ENCODE results near the gene RRAGB.
"Not testable (repeated sequence)": the region's sequence is repeated elsewhere in the genome, so short reads cannot be mapped to it uniquely, and the experiment has no call there.

Gene RRAGB, protein sequence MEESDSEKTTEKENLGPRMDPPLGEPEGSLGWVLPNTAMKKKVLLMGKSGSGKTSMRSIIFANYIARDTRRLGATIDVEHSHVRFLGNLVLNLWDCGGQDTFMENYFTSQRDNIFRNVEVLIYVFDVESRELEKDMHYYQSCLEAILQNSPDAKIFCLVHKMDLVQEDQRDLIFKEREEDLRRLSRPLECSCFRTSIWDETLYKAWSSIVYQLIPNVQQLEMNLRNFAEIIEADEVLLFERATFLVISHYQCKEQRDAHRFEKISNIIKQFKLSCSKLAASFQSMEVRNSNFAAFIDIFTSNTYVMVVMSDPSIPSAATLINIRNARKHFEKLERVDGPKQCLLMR

GRCh38 chrX:55717521-55718497 lies at the start of gene RRAGB:
Gene RRAGB, plus strand, starts transcription at chrX:55717749. Its CDS starts 579 bp downstream, at chrX:55718328.
- H3K27ac Mint-ChIP-seq: peak within 1 kb of the TSS; percentile 95
- peak within 1 kb of the TSS; percentile 91 for H3K4me3 Mint-ChIP-seq
- no peaks in the 10 kb centered on the region for H3K27me3 Mint-ChIP-seq
- H3K36me3 Mint-ChIP-seq: peaks cover 13% of the 10 kb centered on the region
- DNase-seq: peak; percentile 94
- peaks cover 28% of the 10 kb centered on the region for H3K4me1 Mint-ChIP-seq
- CTCF ChIA-PET: interaction anchor here (1.4 to 1.6 kb wide), 2 partner anchors 189 to 191 kb away, joined by 3 to 5 read pairs; no protein-coding TSS in a partner anchor
- no peaks in the 10 kb centered on the region for H3K9me3 Mint-ChIP-seq

DNA sequence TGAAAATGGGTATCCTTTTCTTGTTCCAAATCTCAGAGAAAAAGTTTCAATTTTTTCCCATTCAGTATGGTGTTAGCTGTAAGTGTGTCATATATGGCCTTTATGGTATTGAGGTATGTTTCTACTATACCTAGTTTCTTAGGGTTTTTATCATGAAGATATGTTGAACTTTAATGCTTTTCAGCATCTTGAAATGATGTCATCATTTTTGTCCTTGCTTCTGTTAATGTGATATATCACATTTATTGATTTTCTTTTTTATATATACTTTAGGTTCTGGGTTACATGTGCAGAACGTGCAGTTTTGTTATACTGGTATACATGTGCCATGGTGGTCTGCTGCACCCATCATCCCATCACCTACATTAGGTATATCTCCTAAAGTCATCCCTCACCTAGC lies 49.5 kb upstream of the RRAGB start:
- no peak overlapping the region for H3K4me3 Mint-ChIP-seq
- H3K27me3 Mint-ChIP-seq: no peaks in the 10 kb centered on the region
- no peaks in the 10 kb centered on the region for H3K36me3 Mint-ChIP-seq
- CTCF ChIA-PET: no interaction called here
- H3K27ac Mint-ChIP-seq: no peak overlapping the region
- peaks cover 10% of the 10 kb centered on the region for H3K9me3 Mint-ChIP-seq
- no peaks in the 10 kb centered on the region for H3K4me1 Mint-ChIP-seq
- no peak for DNase-seq

DNA sequence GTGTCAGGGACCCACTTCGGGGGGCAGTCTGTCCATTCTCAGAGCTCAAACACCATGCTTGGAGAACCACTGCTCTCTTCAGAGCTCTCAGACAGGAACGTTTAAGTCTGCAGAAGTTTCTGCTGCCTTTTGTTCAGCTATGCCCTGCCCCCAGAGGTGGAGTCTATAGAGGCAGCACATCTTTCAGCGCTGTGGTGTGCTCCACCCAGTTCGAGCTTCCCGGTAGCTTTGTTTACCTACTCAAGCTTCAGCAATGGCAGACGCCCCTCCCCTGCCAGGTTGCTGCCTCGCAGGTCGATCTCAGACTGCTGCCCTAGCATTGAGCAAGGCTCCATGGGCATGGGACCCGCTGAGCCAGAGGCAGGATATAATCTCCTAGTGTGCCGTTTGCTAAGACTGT lies 29.0 kb upstream of the RRAGB start:
- H3K4me3 Mint-ChIP-seq, CTCF ChIA-PET, H3K9me3 Mint-ChIP-seq, H3K4me1 Mint-ChIP-seq, DNase-seq, H3K36me3 Mint-ChIP-seq, H3K27me3 Mint-ChIP-seq, H3K27ac Mint-ChIP-seq: not testable (repeated sequence)

DNA sequence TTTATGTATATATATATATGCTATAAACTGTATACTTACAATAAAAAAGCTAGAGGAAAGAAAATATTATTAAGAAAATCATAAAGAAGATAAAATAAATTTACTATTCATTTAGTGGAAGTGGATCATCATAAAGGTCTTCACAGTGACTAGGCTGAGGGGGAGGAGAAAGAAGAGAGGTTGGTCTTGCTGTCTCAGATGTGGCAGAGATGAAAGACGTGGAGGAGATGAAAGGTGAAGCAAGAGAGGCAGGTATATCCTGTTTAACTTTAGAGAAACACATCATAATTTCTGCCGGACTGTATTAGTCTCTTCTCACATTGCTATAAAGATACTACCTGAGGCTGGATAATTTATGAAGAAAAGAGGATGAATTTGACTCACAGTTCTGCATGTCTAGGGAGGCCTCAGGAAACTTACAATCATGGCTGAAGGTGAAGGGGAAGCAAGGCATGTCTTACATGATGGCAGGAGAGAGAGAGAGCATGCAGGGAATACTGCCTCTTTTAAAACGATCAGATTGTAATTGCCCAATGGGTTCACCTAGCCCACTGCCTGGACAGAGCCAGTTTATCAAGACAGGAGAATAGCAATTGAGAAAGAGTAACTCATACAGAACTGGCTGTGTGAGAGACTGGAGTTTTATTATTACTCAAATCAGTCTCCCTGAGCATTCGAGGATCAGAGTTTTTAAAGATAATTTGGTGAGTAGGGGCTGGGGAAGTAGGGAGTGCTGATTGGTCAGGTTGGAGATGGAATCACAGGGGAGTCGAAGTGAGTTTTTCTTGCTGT lies 22.1 kb upstream of the RRAGB start:
- peaks cover 3% of the 10 kb centered on the region for H3K9me3 Mint-ChIP-seq
- peaks cover 34% of the 10 kb centered on the region for H3K4me1 Mint-ChIP-seq
- peak; percentile 30 for DNase-seq
- peak overlapping the region; percentile 21 for H3K4me3 Mint-ChIP-seq
- peak overlapping the region; percentile 60 for H3K27ac Mint-ChIP-seq
- peaks cover 1% of the 10 kb centered on the region for H3K36me3 Mint-ChIP-seq
- H3K27me3 Mint-ChIP-seq: no peaks in the 10 kb centered on the region
- CTCF ChIA-PET: no interaction called here

DNA sequence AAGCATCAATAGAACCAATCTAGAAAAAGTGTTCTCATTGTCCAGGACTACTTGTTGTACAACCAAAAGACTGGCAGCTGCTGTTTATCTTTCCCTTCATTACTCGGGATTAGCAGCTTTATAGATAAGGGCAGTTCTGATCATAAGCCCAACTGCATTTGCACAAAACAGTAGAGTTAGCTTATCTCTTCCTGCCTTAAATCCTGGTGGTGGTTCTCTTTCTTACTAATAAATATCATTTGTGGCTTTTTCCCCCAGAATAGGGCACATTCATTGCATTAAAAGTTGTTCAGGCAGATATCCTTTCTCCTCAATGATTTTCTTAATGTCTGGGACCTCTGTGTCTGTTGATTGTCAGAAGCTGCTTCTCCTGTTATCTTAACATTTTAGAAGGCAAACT lies 20.2 kb upstream of the RRAGB start:
- CTCF ChIA-PET: no interaction called here

GRCh38 chrX:55702671-55703070 lies 14.9 kb upstream of the RRAGB start:
- H3K4me3 Mint-ChIP-seq: no peak overlapping the region
- H3K36me3 Mint-ChIP-seq: peaks cover 7% of the 10 kb centered on the region
- H3K4me1 Mint-ChIP-seq: peaks cover 46% of the 10 kb centered on the region
- CTCF ChIA-PET: no interaction called here
- H3K27ac Mint-ChIP-seq: no peak overlapping the region
- H3K27me3 Mint-ChIP-seq: no peaks in the 10 kb centered on the region
- peaks cover 14% of the 10 kb centered on the region for H3K9me3 Mint-ChIP-seq
- DNase-seq: no peak

More for the DNA sequence above, 20.2 kb upstream of the RRAGB start:
- Mint-ChIP-seq H3K4me3 (no peak overlapping the region), H3K27ac (no peak overlapping the region), H3K36me3 (peaks cover 1% of the 10 kb centered on the region), H3K4me1 (peaks cover 34% of the 10 kb centered on the region), H3K27me3 (no peaks in the 10 kb centered on the region), H3K9me3 (peaks cover 3% of the 10 kb centered on the region)
- DNase-seq: no peak

DNA sequence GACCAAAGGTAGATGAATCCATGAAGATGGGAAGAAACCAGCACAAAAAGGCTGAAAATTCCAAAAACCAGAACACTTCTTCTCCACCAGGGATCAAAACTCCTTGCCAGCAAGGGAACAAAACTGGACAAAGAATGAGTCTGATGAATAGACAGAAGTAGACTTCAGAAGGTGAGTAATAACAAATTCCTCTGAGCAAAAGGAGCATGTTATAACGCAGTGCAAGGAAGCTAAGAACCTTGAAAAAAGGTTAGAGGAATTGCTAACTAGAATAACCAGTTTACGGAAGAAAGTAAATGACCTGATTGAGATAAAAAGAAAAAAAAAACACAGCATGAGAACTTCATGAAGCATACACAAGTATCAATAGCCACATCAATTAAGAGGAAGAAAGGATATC lies 14.1 kb upstream of the RRAGB start:
- H3K36me3 Mint-ChIP-seq, CTCF ChIA-PET, DNase-seq, H3K4me3 Mint-ChIP-seq, H3K27me3 Mint-ChIP-seq, H3K27ac Mint-ChIP-seq: not testable (repeated sequence)
- Mint-ChIP-seq H3K9me3 (peaks cover 16% of the 10 kb centered on the region), H3K4me1 (peaks cover 44% of the 10 kb centered on the region)

DNA sequence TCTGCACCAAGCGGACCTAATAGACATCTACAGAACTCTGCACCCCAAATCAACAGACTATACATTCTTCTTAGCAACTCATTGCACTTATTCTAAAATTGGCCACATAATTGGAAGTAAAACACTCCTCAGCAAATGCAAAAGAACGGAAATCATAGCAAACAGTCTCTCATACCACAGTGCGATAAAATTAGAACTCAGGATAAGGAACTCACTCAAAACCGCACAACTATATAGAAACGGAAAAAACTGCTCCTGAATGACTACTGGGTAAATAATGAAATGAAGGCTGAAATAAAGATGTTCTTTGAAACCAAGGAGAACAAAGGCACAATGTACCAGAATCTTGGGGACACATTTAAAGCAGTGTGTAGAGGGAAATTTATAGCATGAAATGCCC lies 12.5 kb upstream of the RRAGB start:
- peaks cover 35% of the 10 kb centered on the region for H3K4me1 Mint-ChIP-seq
- H3K27me3 Mint-ChIP-seq, DNase-seq, CTCF ChIA-PET, H3K36me3 Mint-ChIP-seq: not testable (repeated sequence)
- H3K9me3 Mint-ChIP-seq: peaks cover 18% of the 10 kb centered on the region
- peak overlapping the region; percentile 31 for H3K4me3 Mint-ChIP-seq
- H3K27ac Mint-ChIP-seq: peak overlapping the region; percentile 60

DNA sequence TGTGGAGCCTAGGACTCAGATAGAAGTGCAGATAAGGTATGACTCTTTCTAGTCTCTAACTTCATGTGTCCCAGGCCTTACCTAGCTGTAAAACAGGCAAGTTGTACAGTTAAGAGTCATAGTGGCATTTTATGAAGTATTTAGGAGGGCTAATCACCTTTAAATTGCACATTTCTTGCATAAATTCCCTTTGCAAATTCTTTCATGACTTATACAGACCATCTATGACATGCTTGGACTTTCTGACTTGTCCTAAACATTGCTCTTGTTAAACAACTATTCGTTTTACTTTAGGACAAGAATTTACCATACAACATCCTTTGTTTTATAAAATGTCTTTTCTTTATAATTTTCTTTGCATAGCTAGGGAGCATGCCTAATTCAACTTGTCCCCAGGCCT lies 7.8 kb upstream of the RRAGB start:
- H3K27me3 Mint-ChIP-seq: no peaks in the 10 kb centered on the region
- H3K9me3 Mint-ChIP-seq: peaks cover 16% of the 10 kb centered on the region
- no peak for DNase-seq
- H3K4me3 Mint-ChIP-seq: no peak overlapping the region
- CTCF ChIA-PET: no interaction called here
- H3K27ac Mint-ChIP-seq: no peak overlapping the region
- H3K36me3 Mint-ChIP-seq: peaks cover 6% of the 10 kb centered on the region
- peaks cover 14% of the 10 kb centered on the region for H3K4me1 Mint-ChIP-seq

- Mint-ChIP-seq H3K27me3 (no peaks in the 10 kb centered on the region), H3K27ac (no peak overlapping the region), H3K9me3 (peaks cover 13% of the 10 kb centered on the region), H3K4me1 (peaks cover 5% of the 10 kb centered on the region), H3K36me3 (peaks cover 4% of the 10 kb centered on the region), H3K4me3 (no peak overlapping the region)
- CTCF ChIA-PET: no interaction called here
- DNase-seq: no peak
Observed at GRCh38 chrX:55710701-55711100, 6.8 kb upstream of the RRAGB start.

GRCh38 chrX:55713631-55714030 lies 3.9 kb upstream of the RRAGB start:
- Mint-ChIP-seq H3K4me3 (no peak overlapping the region), H3K36me3 (peaks cover 4% of the 10 kb centered on the region), H3K27me3 (no peaks in the 10 kb centered on the region), H3K27ac (no peak overlapping the region), H3K9me3 (peaks cover 9% of the 10 kb centered on the region), H3K4me1 (peaks cover 12% of the 10 kb centered on the region)
- no peak for DNase-seq
- CTCF ChIA-PET: no interaction called here

- no peak for DNase-seq
- Mint-ChIP-seq H3K27ac (no peak overlapping the region), H3K27me3 (no peaks in the 10 kb centered on the region), H3K9me3 (peaks cover 6% of the 10 kb centered on the region), H3K36me3 (peaks cover 4% of the 10 kb centered on the region), H3K4me3 (no peak overlapping the region), H3K4me1 (peaks cover 15% of the 10 kb centered on the region)
- CTCF ChIA-PET: no interaction called here
Observed at GRCh38 chrX:55714161-55714560, 3.4 kb upstream of the RRAGB start.

DNA sequence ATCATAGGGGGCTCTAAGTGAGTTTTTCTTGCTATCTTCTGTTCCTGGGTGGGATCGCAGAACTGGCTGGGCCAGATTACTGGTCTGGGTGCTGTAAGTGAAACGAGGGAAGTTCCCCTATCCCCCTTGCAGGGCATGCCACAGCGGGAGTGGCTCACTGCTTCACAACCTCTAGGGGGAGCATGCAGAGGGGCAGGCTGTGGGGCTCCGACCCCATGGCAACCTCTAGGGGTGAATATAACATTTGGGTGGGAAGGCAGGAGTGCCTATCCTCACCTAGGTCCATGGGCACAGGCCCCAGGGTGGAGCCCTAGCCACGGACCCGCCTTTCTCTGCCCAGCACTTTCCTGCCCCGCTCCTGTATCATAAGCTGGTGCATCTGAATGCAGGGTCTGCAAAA lies 1.7 kb upstream of the RRAGB start:
- Mint-ChIP-seq H3K4me3 (no peak overlapping the region), H3K9me3 (peaks cover 6% of the 10 kb centered on the region), H3K36me3 (peaks cover 8% of the 10 kb centered on the region), H3K27ac (no peak overlapping the region), H3K27me3 (no peaks in the 10 kb centered on the region), H3K4me1 (peaks cover 21% of the 10 kb centered on the region)
- no peak for DNase-seq
- CTCF ChIA-PET: no interaction called here

GRCh38 chrX:55716937-55717336 lies 612 bp upstream of the RRAGB start:
- Mint-ChIP-seq H3K4me3 (peak overlapping the region; percentile 91), H3K4me1 (peaks cover 28% of the 10 kb centered on the region), H3K36me3 (peaks cover 10% of the 10 kb centered on the region), H3K27ac (peak overlapping the region; percentile 95), H3K9me3 (peaks cover 5% of the 10 kb centered on the region), H3K27me3 (no peaks in the 10 kb centered on the region)
- CTCF ChIA-PET: interaction anchor here (1.4 to 1.6 kb wide), 2 partner anchors 190 to 191 kb away, joined by 3 to 5 read pairs; no protein-coding TSS in a partner anchor
- DNase-seq: no peak
